Measurements from ENCODE around the gene BACH2. TPM values are rescaled to one million over a fixed set of nuclear protein-coding genes. Genes with fewer than 3 reads are reported as not detected.
"Not testable (repeated sequence)": the region's sequence is repeated elsewhere in the genome, so short reads cannot be mapped to it uniquely, and the experiment has no call there.

BACH2 gene
- total and polyA plus RNA-seq, 7 donors: 0.12 to 16.9 (median 5.9) TPM

- no peak for DNase-seq
- intact Hi-C loops (cut with DNase I): loop anchor here in 1 of 2 donors (5.0 kb wide), 1 partner anchor 60 kb away; no protein-coding TSS in a partner anchor
- no peak overlapping the region for H3K4me3 ChIP-seq
- no peaks in the 10 kb centered on the region for H3K9me3 ChIP-seq
- no peaks in the 10 kb centered on the region for H3K27me3 ChIP-seq (ENCODE audit: insufficient read depth in 3 of 3, low read length in 2 of 3)
- WGBS, 3 donors: 18 to 27% (median 19%) methylated on average over 2 of the region's 2 CpGs
- peak; percentile 52 to 77 (median 64) for ATAC-seq
- TF ChIP-seq CTCF (IDR thresholded peaks at IDR 0.05): no peak
- peak overlapping the region; percentile 9 for H3K27ac ChIP-seq
- H3K36me3 ChIP-seq (ENCODE audit: insufficient read depth in 1 of 2, low read depth in 1 of 2): no peaks in the 10 kb centered on the region
- peaks cover 23% of the 10 kb centered on the region for H3K4me1 ChIP-seq
These were observed 234.0 kb downstream of the BACH2 start for GRCh38 chr6:90062667-90063066.

- no peak for ATAC-seq
- H3K9me3 ChIP-seq: no peaks in the 10 kb centered on the region
- no peaks in the 10 kb centered on the region for H3K36me3 ChIP-seq (ENCODE audit: insufficient read depth in 1 of 2, low read depth in 1 of 2)
- H3K4me1 ChIP-seq: peaks cover 23% of the 10 kb centered on the region
- H3K4me3 ChIP-seq: no peak overlapping the region
- intact Hi-C loops (cut with DNase I): loop anchor here in 1 of 2 donors (5.0 kb wide), 1 partner anchor 60 kb away; no protein-coding TSS in a partner anchor
- DNase-seq: no peak
- H3K27me3 ChIP-seq (ENCODE audit: insufficient read depth in 3 of 3, low read length in 2 of 3): no peaks in the 10 kb centered on the region
- WGBS, 3 donors: 64 to 75% (median 74%) methylated on average over 4 of the region's 4 CpGs
- no peak for TF ChIP-seq CTCF (IDR thresholded peaks at IDR 0.05)
- H3K27ac ChIP-seq: no peak overlapping the region
These were observed 234.6 kb downstream of the BACH2 start for GRCh38 chr6:90062051-90062450.

- H3K36me3 ChIP-seq (ENCODE audit: insufficient read depth in 1 of 2, low read depth in 1 of 2); H3K4me3 ChIP-seq; H3K27ac ChIP-seq; ATAC-seq; H3K9me3 ChIP-seq; intact Hi-C loops (cut with DNase I); H3K27me3 ChIP-seq (ENCODE audit: insufficient read depth in 3 of 3, low read length in 2 of 3); DNase-seq: not testable (repeated sequence)
- WGBS, 3 donors: 79 to 87% (median 84%) methylated on average over 3 of the region's 3 CpGs
- H3K4me1 ChIP-seq: peaks cover 20% of the 10 kb centered on the region
These were observed 237.5 kb downstream of the BACH2 start for GRCh38 chr6:90059178-90059577.

- ATAC-seq; H3K27ac ChIP-seq; DNase-seq; H3K27me3 ChIP-seq (ENCODE audit: insufficient read depth in 3 of 3, low read length in 2 of 3); H3K36me3 ChIP-seq (ENCODE audit: insufficient read depth in 1 of 2, low read depth in 1 of 2); H3K4me1 ChIP-seq; H3K9me3 ChIP-seq; H3K4me3 ChIP-seq; intact Hi-C loops (cut with DNase I): not testable (repeated sequence)
- WGBS, 3 donors: 80 to 100% methylated on average over 1 of the region's 1 CpG; no CpG with 5 or more reads in 1 of the 3 donors
These were observed 240.7 kb downstream of the BACH2 start for GRCh38 chr6:90055924-90056323.

GRCh38 chr6:90054193-90054592 is 242.4 kb downstream of the BACH2 start:
- intact Hi-C loops (cut with DNase I); DNase-seq; H3K9me3 ChIP-seq; H3K27ac ChIP-seq; H3K4me1 ChIP-seq; H3K27me3 ChIP-seq (ENCODE audit: insufficient read depth in 3 of 3, low read length in 2 of 3); ATAC-seq; H3K36me3 ChIP-seq (ENCODE audit: insufficient read depth in 1 of 2, low read depth in 1 of 2); H3K4me3 ChIP-seq: not testable (repeated sequence)
- 94 to 97% (median 95%) methylated on average over 12 of the region's 12 CpGs for WGBS, 3 donors

- TF ChIP-seq CTCF (IDR thresholded peaks at IDR 0.05): no peak
- WGBS, 3 donors: 95 to 97% (median 95%) methylated on average over 5 of the region's 5 CpGs
- DNase-seq (no peak), ATAC-seq (no peak)
- Histone ChIP-seq H3K27ac (no peak overlapping the region), H3K27me3 (ENCODE audit: insufficient read depth in 3 of 3, low read length in 2 of 3) (no peaks in the 10 kb centered on the region), H3K9me3 (no peaks in the 10 kb centered on the region), H3K36me3 (ENCODE audit: insufficient read depth in 1 of 2, low read depth in 1 of 2) (no peaks in the 10 kb centered on the region), H3K4me3 (no peak overlapping the region), H3K4me1 (no peaks in the 10 kb centered on the region)
- intact Hi-C loops (cut with DNase I): no loop called here
These were observed 243.0 kb downstream of the BACH2 start for GRCh38 chr6:90053614-90054013.
